ENCODE measurements around the gene SDCBP2. TPM values are rescaled to one million over a fixed set of nuclear protein-coding genes. Genes with fewer than 3 reads are reported as not detected.

Gene SDCBP2
- total RNA-seq, 4 donors from 2014 or later: 0.26 to 9.1 (median 5.5) TPM

DNA sequence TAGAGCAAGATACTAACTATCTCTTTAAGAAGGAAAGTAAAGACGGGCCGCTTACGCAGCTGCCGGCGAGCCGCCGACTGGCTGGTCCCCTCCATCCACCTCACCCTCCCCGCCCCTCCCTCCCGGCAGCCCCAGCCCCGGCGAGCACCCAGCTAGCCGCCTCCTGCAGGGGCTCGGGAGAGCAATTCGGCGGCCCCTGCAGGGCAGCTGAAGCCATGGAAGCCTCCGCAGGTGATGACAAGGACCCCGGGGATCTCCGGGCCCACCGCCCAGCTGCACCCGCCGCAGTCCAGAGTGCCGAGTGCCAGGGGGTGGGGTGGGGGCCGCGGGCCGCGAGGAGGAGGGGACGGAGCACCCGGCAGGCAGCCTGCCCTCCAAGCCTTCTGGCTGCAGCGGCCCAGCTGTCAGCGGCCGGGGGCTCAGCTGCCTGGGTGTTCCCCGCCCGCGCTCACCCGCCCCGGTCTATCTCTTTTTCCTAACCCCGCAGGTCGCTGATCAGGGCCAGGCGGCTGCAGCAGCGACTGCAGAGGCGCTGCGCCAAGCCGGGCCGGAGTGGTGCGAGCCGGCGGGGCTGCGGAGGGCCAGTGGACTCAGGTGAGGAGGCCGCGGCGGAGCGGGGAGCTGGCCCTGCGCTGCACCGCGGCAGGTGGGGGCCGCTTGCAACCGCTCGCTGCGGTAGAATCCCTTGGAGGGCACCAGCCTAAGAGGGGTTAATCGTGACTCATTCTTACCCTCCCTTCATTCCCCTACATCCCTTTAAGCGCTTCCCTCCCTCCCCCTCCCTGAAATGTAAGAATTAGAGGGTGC is 62.6 kb downstream of the SDCBP2 start, which contains the start of gene SNPH:
TSS of gene SNPH (plus strand) at position 128 of the 807 bp plus-strand sequence. CDS start 29,946 bp downstream, outside the sequence.
- peak; percentile 74 to 85 for DNase-seq
- Histone ChIP-seq H3K27me3 (no peaks in the 10 kb centered on the region), H3K27ac (peak within 1 kb of the TSS; percentile 61 to 73), H3K36me3 (no peaks in the 10 kb centered on the region), H3K4me3 (peak within 1 kb of the TSS; percentile 50 to 69), H3K4me1 (peaks cover 0 to 5% of the 10 kb centered on the region in 2 donors), H3K9me3 (no peaks in the 10 kb centered on the region)
- intact Hi-C loops (cut with DNase I; ENCODE audit: low total_unique reads): no loop called here
- TF ChIP-seq, protein P1, sequence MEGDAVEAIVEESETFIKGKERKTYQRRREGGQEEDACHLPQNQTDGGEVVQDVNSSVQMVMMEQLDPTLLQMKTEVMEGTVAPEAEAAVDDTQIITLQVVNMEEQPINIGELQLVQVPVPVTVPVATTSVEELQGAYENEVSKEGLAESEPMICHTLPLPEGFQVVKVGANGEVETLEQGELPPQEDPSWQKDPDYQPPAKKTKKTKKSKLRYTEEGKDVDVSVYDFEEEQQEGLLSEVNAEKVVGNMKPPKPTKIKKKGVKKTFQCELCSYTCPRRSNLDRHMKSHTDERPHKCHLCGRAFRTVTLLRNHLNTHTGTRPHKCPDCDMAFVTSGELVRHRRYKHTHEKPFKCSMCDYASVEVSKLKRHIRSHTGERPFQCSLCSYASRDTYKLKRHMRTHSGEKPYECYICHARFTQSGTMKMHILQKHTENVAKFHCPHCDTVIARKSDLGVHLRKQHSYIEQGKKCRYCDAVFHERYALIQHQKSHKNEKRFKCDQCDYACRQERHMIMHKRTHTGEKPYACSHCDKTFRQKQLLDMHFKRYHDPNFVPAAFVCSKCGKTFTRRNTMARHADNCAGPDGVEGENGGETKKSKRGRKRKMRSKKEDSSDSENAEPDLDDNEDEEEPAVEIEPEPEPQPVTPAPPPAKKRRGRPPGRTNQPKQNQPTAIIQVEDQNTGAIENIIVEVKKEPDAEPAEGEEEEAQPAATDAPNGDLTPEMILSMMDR (IDR thresholded peaks at IDR 0.05): no peak
- no peak for TF ChIP-seq POLR2A (IDR thresholded peaks at IDR 0.05)

DNA sequence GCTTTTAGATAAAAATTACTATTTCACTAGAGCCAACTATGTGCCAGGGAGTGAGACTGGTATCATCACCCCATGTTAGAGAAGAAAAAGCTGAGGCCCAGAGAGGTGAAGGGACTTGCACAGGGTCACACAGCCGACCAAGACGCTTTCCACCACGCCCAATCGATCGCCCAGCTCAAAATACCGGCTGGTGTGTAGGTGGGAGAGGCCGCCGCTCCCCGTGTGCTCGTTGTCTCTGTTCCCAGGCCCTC is 63.1 kb downstream of the SDCBP2 start:
- Histone ChIP-seq H3K27me3 (no peaks in the 10 kb centered on the region), H3K27ac (peak overlapping the region; percentile 61 to 73), H3K4me3 (peak overlapping the region; percentile 50 to 69), H3K9me3 (no peaks in the 10 kb centered on the region), H3K36me3 (no peaks in the 10 kb centered on the region), H3K4me1 (peaks cover 0 to 5% of the 10 kb centered on the region in 2 donors)
- intact Hi-C loops (cut with DNase I; ENCODE audit: low total_unique reads): no loop called here
- TF ChIP-seq, protein P1 (IDR thresholded peaks at IDR 0.05): no peak
- TF ChIP-seq POLR2A (IDR thresholded peaks at IDR 0.05): peak in 1 of 2 donors; percentile 30
- no peak for DNase-seq

DNA sequence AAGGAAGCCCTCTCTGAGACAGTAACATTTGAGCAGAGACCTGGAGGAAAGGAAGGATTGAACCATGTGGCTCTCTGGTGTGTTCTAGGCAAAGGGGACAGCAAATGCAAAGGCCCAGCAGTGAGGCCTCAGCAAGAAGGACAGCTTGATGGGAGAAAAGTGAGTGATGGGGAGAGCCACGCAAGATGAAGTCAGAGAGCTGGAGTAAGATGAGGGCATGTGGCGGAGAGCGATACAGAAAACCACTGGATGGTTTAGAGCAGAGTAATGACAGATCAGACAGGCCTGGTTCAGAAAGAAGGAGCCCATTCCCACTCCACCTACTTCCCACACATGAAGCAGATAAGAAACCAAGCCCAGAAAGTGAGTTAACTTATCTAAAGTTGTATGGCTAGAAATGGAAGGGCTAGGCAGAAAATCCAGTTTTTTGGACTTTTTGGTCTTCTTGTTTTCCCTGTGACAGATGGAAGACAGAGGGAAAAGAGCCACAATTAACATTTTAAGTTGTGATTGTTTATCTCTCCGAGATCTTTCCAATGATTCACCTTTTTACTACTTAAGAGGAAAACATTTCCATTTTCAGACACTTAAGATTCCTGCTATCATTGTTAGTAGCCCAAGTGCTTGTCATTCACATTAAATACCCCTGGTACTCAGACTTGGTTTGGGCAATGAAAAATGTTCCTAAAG is 63.6 kb downstream of the SDCBP2 start:
- Histone ChIP-seq H3K4me1 (peaks cover 0 to 5% of the 10 kb centered on the region in 2 donors), H3K27me3 (no peaks in the 10 kb centered on the region), H3K36me3 (no peaks in the 10 kb centered on the region), H3K27ac (peak overlapping the region; percentile 61 to 73), H3K4me3 (peak overlapping the region; percentile 50 to 69), H3K9me3 (no peaks in the 10 kb centered on the region)
- TF ChIP-seq, protein P1 (IDR thresholded peaks at IDR 0.05): no peak
- TF ChIP-seq POLR2A (IDR thresholded peaks at IDR 0.05): no peak
- DNase-seq: no peak
- intact Hi-C loops (cut with DNase I; ENCODE audit: low total_unique reads): no loop called here

DNA sequence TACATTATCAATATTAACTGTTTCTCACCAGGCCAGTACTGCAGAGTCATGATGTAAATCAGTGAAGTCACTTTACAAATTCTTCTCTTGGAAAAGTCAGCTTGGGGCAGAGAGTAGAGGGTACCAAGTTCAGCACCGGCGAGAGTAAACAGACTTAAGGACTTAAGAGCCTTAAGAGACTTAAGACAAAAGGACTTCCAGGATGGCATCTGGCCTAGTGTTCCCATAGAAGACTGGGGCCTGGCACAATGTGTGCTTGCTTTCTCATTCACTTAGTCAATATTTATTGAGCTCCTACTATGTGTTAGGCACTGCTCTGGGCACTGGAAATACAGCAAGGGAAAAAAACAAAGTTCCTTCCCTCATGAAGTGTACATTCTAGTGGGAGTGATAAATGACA is 64.2 kb downstream of the SDCBP2 start:
- H3K27ac ChIP-seq: no peak overlapping the region
- no peak for TF ChIP-seq POLR2A (IDR thresholded peaks at IDR 0.05)
- TF ChIP-seq, protein P1 (IDR thresholded peaks at IDR 0.05): no peak
- H3K4me3 ChIP-seq: no peak overlapping the region
- DNase-seq: no peak
- H3K9me3 ChIP-seq: no peaks in the 10 kb centered on the region
- no peaks in the 10 kb centered on the region for H3K27me3 ChIP-seq
- H3K36me3 ChIP-seq: no peaks in the 10 kb centered on the region
- peaks cover 0 to 5% of the 10 kb centered on the region in 2 donors for H3K4me1 ChIP-seq
- intact Hi-C loops (cut with DNase I; ENCODE audit: low total_unique reads): no loop called here

DNA sequence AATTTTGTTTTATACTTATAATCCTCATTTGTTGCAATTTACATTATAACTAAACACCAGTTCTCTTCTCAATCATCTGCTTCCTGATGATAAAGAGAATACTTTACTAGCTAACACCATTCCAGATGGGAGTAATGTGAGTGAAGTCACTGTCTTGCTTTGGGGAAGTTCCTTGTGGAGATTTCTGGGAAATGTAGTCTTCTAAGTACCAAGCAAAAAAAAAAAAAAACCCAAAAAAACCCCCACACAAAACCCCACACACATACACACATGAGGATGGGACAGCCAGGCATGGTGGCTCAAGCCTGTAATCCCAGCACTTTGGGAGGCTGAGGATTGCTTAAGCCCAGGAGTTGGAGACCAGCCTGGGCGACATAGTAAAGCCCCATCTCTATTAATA is 65.1 kb downstream of the SDCBP2 start:
- no peaks in the 10 kb centered on the region for H3K27me3 ChIP-seq
- H3K27ac ChIP-seq: no peak overlapping the region
- peaks cover 0 to 5% of the 10 kb centered on the region in 2 donors for H3K4me1 ChIP-seq
- H3K36me3 ChIP-seq: no peaks in the 10 kb centered on the region
- no peak overlapping the region for H3K4me3 ChIP-seq
- DNase-seq: no peak
- no peaks in the 10 kb centered on the region for H3K9me3 ChIP-seq
- intact Hi-C loops (cut with DNase I; ENCODE audit: low total_unique reads): no loop called here
- TF ChIP-seq, protein P1 (IDR thresholded peaks at IDR 0.05): no peak
- TF ChIP-seq POLR2A (IDR thresholded peaks at IDR 0.05): no peak

Measured in uterus (tissue), 4 donors.